Measurements from ENCODE around the gene TRDN.

Gene TRDN

GRCh38 chr6:123176706-123177105, 460.0 kb downstream of the TRDN start:
- no peak for TF ChIP-seq CTCF (IDR thresholded peaks at IDR 0.05; ENCODE audit: low read depth, low read length, missing control alignments)
- no peak overlapping the region for H3K4me3 ChIP-seq (ENCODE audit: low read depth, low read length)
- no peak for DNase-seq (ENCODE audit: low read depth)

GRCh38 chr6:123171341-123172115, 465.2 kb downstream of the TRDN start:
- no peak for DNase-seq (ENCODE audit: low read depth)
- no peak overlapping the region for H3K4me3 ChIP-seq (ENCODE audit: low read depth, low read length)
- TF ChIP-seq CTCF (IDR thresholded peaks at IDR 0.05; ENCODE audit: low read depth, low read length, missing control alignments) = no peak

- H3K4me3 ChIP-seq (ENCODE audit: low read depth, low read length) = no peak overlapping the region
- no peak for TF ChIP-seq CTCF (IDR thresholded peaks at IDR 0.05; ENCODE audit: low read depth, low read length, missing control alignments)
- no peak for DNase-seq (ENCODE audit: low read depth)
Measured at GRCh38 chr6:123169774-123170095, 467.0 kb downstream of the TRDN start.

GRCh38 chr6:123168892-123169773, 467.6 kb downstream of the TRDN start:
- TF ChIP-seq CTCF (IDR thresholded peaks at IDR 0.05; ENCODE audit: low read depth, low read length, missing control alignments) = no peak
- no peak for DNase-seq (ENCODE audit: low read depth)
- H3K4me3 ChIP-seq (ENCODE audit: low read depth, low read length) = no peak overlapping the region

GRCh38 chr6:123168466-123168865, 468.3 kb downstream of the TRDN start:
- no peak overlapping the region for H3K4me3 ChIP-seq (ENCODE audit: low read depth, low read length)
- no peak for DNase-seq (ENCODE audit: low read depth)
- no peak for TF ChIP-seq CTCF (IDR thresholded peaks at IDR 0.05; ENCODE audit: low read depth, low read length, missing control alignments)

Data from GM12864 (cell line).